Hepatocyte (in vitro differentiated cells): Measurements from ENCODE around the gene MAPKBP1.

Experiments
- CTCF ChIP-seq: fragments of 200-600 bp; sonication (generic); IDR thresholded peaks from 2 replicates; pipeline ENCODE4 v1.5.1; 2016; ENCODE audit warnings: antibody characterized with exemption, mild to moderate bottlenecking; ENCODE audit not compliant: poor library complexity
- EZH2phosphoT487 ChIP-seq: fragments of 200-600 bp; sonication (generic); IDR thresholded peaks from one replicate; pipeline ENCODE4 v1.6.1; 2018; ENCODE audit warnings: antibody characterized with exemption, mild to moderate bottlenecking, low read depth, moderate library complexity; ENCODE audit not compliant: unreplicated experiment, severe bottlenecking

GRCh38 chr15:41780727-41781126, 6.4 kb downstream of the MAPKBP1 start:
- TF ChIP-seq CTCF (no peak), EZH2phosphoT487 (no peak)
